GM20000 (cell line): Measurements from ENCODE around the gene B9D1.
"Not testable (repeated sequence)": the region's sequence is repeated elsewhere in the genome, so short reads cannot be mapped to it uniquely, and the experiment has no call there.

Source experiments
- DNase-seq: peaks from one replicate; pipeline ENCODE4 v3.0.0; 2012; ENCODE audit warnings: low spot score
- CTCF ChIP-seq: IDR thresholded peaks from 2 replicates; pipeline ENCODE4 v1.5.1; 2012; ENCODE audit warnings: mild to moderate bottlenecking, control low read depth; ENCODE audit errors: extremely low read depth, missing control alignments

B9D1 gene

GRCh38 chr17:19360772-19361171 lies 1.8 kb downstream of the B9D1 start:
- DNase-seq, result no peak
- no peak for TF ChIP-seq CTCF

- TF ChIP-seq CTCF, result no peak
- DNase-seq, result no peak
Measured at GRCh38 chr17:19359856-19360255, 2.7 kb downstream of the B9D1 start.

- no peak for TF ChIP-seq CTCF
Measured at GRCh38 chr17:19359151-19359550, 3.4 kb downstream of the B9D1 start.

GRCh38 chr17:19357761-19358160 lies 4.8 kb downstream of the B9D1 start:
- TF ChIP-seq CTCF, result no peak
- DNase-seq, result no peak

More at GRCh38 chr17:19359151-19359550, 3.4 kb downstream of the B9D1 start:
- DNase-seq, result no peak

DNA sequence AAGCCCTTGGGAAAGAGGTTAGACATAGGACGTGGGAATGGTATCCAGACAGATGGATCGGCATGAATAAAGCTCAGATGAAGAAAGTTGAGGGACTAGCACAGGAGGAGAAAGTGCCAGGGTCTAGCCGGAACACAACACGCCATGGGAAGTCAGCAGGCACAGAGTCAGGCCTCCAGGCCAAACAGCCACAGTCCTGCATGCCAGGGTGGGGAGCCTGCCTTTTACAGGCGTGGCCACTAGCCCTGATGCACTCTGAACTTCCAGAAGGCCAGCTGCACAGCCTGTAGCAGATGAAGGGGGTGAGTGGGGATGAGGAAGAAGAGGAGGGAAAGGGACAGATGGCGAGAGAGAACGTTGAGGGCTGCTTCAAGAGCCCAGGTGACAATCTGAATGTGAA lies 5.2 kb downstream of the B9D1 start:
- no peak for TF ChIP-seq CTCF
- DNase-seq, result no peak

DNA sequence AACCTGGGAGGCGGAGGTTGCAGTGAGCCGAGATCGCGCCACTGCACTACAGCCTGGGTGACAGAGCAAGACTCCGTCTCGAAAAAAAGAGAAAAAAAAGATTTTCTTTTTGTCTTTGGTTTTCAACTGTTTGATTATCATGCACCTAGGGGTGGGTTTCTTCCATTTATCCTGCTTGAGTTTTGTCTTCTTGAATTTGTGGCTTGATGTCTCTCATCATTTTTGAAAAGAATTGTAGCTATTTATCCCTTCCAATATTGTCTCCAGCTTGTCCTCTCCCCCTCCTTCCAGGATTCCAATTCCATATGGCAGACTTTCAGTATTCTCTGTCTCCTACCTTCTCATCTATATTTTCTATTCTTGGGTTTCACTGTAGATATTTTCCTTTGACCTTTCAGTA lies 7.8 kb downstream of the B9D1 start:
- DNase-seq, result no peak
- TF ChIP-seq CTCF, result no peak

GRCh38 chr17:19353401-19353800 lies 9.1 kb downstream of the B9D1 start:
- not testable (repeated sequence) for DNase-seq

- TF ChIP-seq CTCF, result no peak
- DNase-seq, result no peak
Measured at GRCh38 chr17:19348806-19349205, 13.7 kb downstream of the B9D1 start.
